Neural cell (in vitro differentiated cells): ENCODE results near the gene KRTAP10-6.

Experiments
- EP300 ChIP-seq: fragments of 450-650 bp; conservative IDR thresholded peaks from 2 replicates; pipeline ENCODE4 v1.6.1; 2014; ENCODE audit warnings: antibody characterized with exemption, mild to moderate bottlenecking, moderate library complexity; ENCODE audit not compliant: poor library complexity, severe bottlenecking
- EZH2 ChIP-seq: fragments of 200-600, 300-800 bp; shearing (Covaris generic), sonication (generic); IDR thresholded peaks from 2 replicates; pipeline ENCODE4 v1.6.1; 2014; ENCODE audit warnings: antibody characterized with exemption, low read length, borderline replicate concordance, mild to moderate bottlenecking; ENCODE audit not compliant: insufficient read depth, poor library complexity, severe bottlenecking
- POLR2AphosphoS5 ChIP-seq: IDR thresholded peaks from 2 replicates; pipeline ENCODE4 v1.6.1; 2012
- RAD21 ChIP-seq: fragments of 450-650 bp; conservative IDR thresholded peaks from 2 replicates; pipeline ENCODE4 v1.6.1; 2014; ENCODE audit warnings: antibody characterized with exemption, mild to moderate bottlenecking, moderate library complexity
- TF ChIP-seq, protein P1 (sequence below): fragments of 450-650 bp; IDR thresholded peaks from 2 replicates; pipeline ENCODE4 v1.5.1; 2014; ENCODE audit warnings: antibody characterized with exemption, mild to moderate bottlenecking, moderate library complexity; ENCODE audit not compliant: poor library complexity, severe bottlenecking

DNA sequence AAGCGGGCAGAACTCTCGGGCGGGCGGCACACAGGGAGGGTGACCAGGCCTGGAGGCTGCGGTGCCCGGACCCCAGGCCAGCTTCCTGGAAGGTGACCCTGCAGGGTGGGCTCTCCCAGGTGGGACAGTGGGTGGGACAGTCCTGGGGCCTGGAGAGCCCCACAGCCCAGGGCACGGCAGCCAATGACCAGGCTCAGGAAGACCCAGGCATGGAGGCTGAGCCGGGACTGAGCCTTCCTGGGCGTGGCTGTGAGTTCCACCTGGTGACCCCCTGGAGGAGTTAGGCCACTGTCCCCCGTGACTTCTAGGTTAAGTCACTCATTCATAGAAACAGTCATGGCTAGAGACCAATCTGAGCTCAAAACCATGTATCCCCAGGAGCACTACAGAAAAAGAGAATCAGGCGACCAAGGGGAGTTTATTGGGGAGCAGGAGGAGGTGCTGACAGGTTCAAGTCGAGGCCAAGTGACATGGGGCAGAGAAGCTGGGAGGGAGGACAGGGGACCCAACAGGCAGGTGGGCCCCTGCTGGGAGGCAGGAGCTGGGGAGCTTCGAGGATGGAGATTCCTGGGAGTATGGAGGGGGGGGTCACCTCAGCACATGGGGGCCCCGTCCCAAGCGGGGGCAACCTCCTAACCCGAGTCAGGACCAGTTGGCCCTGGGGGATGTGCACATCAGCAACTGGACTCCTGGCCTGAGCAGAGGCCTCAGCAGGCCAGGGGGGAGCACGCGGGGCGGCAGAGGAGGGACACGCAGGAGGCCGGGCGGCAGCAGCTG is 13.1 kb downstream of the KRTAP10-6 start:
- no peak for TF ChIP-seq RAD21
- TF ChIP-seq EP300: no peak
- TF ChIP-seq, protein P1, sequence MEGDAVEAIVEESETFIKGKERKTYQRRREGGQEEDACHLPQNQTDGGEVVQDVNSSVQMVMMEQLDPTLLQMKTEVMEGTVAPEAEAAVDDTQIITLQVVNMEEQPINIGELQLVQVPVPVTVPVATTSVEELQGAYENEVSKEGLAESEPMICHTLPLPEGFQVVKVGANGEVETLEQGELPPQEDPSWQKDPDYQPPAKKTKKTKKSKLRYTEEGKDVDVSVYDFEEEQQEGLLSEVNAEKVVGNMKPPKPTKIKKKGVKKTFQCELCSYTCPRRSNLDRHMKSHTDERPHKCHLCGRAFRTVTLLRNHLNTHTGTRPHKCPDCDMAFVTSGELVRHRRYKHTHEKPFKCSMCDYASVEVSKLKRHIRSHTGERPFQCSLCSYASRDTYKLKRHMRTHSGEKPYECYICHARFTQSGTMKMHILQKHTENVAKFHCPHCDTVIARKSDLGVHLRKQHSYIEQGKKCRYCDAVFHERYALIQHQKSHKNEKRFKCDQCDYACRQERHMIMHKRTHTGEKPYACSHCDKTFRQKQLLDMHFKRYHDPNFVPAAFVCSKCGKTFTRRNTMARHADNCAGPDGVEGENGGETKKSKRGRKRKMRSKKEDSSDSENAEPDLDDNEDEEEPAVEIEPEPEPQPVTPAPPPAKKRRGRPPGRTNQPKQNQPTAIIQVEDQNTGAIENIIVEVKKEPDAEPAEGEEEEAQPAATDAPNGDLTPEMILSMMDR: no peak
- TF ChIP-seq POLR2AphosphoS5: no peak
- no peak for TF ChIP-seq EZH2
